Endodermal cell (in vitro differentiated cells): ENCODE results near the gene ADIPOQ. TPM values are rescaled to one million over a fixed set of nuclear protein-coding genes. Genes with fewer than 3 reads are reported as not detected.
A peak's percentile ranks its signal among the peaks of the same experiment; 100 is the strongest.

Experiments
- DNase-seq: peaks from one replicate; pipeline ENCODE4 v3.0.0-alpha.2; 2017
- H3K27ac ChIP-seq: 2 replicates; pipeline ENCODE4 v1.5.1; 2013; ENCODE audit warnings: mild to moderate bottlenecking, low read depth, low read length, moderate library complexity
- H3K27me3 ChIP-seq: 2 replicates; pipeline ENCODE4 v1.6.1; 2013; ENCODE audit warnings: mild to moderate bottlenecking, low read length, moderate library complexity; ENCODE audit not compliant: insufficient read depth, control insufficient read depth, poor library complexity, severe bottlenecking
- H3K36me3 ChIP-seq: 2 replicates; pipeline ENCODE4 v1.7.0; 2013; ENCODE audit warnings: mild to moderate bottlenecking, low read length, moderate library complexity; ENCODE audit not compliant: control insufficient read depth, insufficient read depth
- H3K4me1 ChIP-seq: one replicate; pipeline ENCODE4 v1.7.0; 2013; ENCODE audit warnings: low read length; ENCODE audit not compliant: control insufficient read depth, insufficient read depth
- H3K4me3 ChIP-seq: 2 replicates; pipeline ENCODE4 v1.5.1; 2013; ENCODE audit warnings: mild to moderate bottlenecking, low read length, moderate library complexity
- H3K9ac ChIP-seq: 2 replicates; pipeline ENCODE4 v1.6.1; 2013; ENCODE audit warnings: mild to moderate bottlenecking, low read length, moderate library complexity; ENCODE audit not compliant: poor library complexity, severe bottlenecking; ENCODE audit errors: extremely low read depth
- H3K9me3 ChIP-seq: 2 replicates; pipeline ENCODE4 v1.6.1; 2013; ENCODE audit warnings: mild to moderate bottlenecking, low read length, moderate library complexity; ENCODE audit not compliant: control insufficient read depth
- H3K27ac Mint-ChIP-seq: 2 replicates; pipeline ENCODE4 v1.8.0; 2020; ENCODE audit warnings: mixed read lengths
- H3K27me3 Mint-ChIP-seq: 2 replicates; pipeline ENCODE4 v1.8.0; 2021; ENCODE audit warnings: mild to moderate bottlenecking, mixed read lengths; ENCODE audit not compliant: insufficient read depth
- H3K36me3 Mint-ChIP-seq: 2 replicates; pipeline ENCODE4 v1.8.0; 2020; ENCODE audit warnings: low read depth, mixed read lengths
- H3K4me1 Mint-ChIP-seq: 2 replicates; pipeline ENCODE4 v1.8.0; 2020; ENCODE audit warnings: mixed read lengths
- H3K4me3 Mint-ChIP-seq: 2 replicates; pipeline ENCODE4 v1.8.0; 2020; ENCODE audit warnings: mild to moderate bottlenecking, moderate library complexity, mixed read lengths
- H3K9me3 Mint-ChIP-seq: 2 replicates; pipeline ENCODE4 v1.8.0; 2020; ENCODE audit warnings: mild to moderate bottlenecking, mixed read lengths
- CTCF ChIP-seq: fragments of 200-600 bp; sonication (generic); conservative IDR thresholded peaks from 2 replicates; pipeline ENCODE4 v1.5.0; 2021; ENCODE audit warnings: antibody characterized with exemption, mild to moderate bottlenecking
- WGBS, 2 experiments: methylation state at CpG; one replicate each; pipeline versions ENCODE4 v1.1.5 to v1.1.7; 2013; ENCODE audit warnings: missing lambda C conversion rate in 2 of 2, mixed read lengths in 1 of 2; ENCODE audit not compliant: insufficient coverage in 1 of 2, insufficient read length in 1 of 2; 5-methylcytosine and 5-hydroxymethylcytosine counted together
- long read RNA-seq, 4 experiments: library from polyadenylated mRNA in 2 of 4; library from RNA in 1 of 4; library from capped mRNA in 1 of 4; stranded (forward) in 3 of 4; unstranded in 1 of 4; transcript quantifications; one replicate each; pipeline ENCODE4 v2.0.0, GENCODE V29; 2020 to 2021; ENCODE audit warnings: inconsistent platforms in 1 of 4
- polyA plus RNA-seq, 2 experiments: library from polyadenylated mRNA; stranded (reverse); fragments of 50-300 nt; gene quantifications; one replicate each; pipeline ENCODE4 v1.2.3, GENCODE V29; 2013
- total RNA-seq, 2 donors: library from RNA; stranded (reverse); fragmentation: NEBNext Ultra II Directional in 1 of 2; extraction: Animal tissue kit (Norgen Biotek cat#: 25700) in 1 of 2; gene quantifications; 2 replicates in 1 of 2; 3 replicates in 1 of 2; pipeline ENCODE4 v1.2.1, GENCODE V29; 2021

The ADIPOQ gene
- total RNA-seq = not detected
- polyA plus RNA-seq (2013, experiment 1 of 2) = not detected
- not detected for polyA plus RNA-seq (2013, experiment 2 of 2)
- long read RNA-seq, experiment 1 = 0 reads
- long read RNA-seq, experiment 2, partial matches to known transcripts = 0 of 1 reads
- long read RNA-seq, experiment 2, other reads (novel, unspliced or antisense) = 1 of 1 reads
- long read RNA-seq, experiment 3 = 0 reads
- long read RNA-seq, experiment 4 = 0 reads

- Histone ChIP-seq H3K4me1 (no peaks in the 10 kb centered on the region), H3K27me3 (no peaks in the 10 kb centered on the region), H3K36me3 (no peaks in the 10 kb centered on the region), H3K9me3 (no peaks in the 10 kb centered on the region), H3K4me3 (no peak within 1 kb of the TSS), H3K27ac (no peak within 1 kb of the TSS), H3K9ac (no peak within 1 kb of the TSS)
- no peak for TF ChIP-seq CTCF
- DNase-seq = peak; percentile 40
- H3K27me3 Mint-ChIP-seq = peaks cover 5% of the 10 kb centered on the region
- no peaks in the 10 kb centered on the region for H3K9me3 Mint-ChIP-seq
- H3K36me3 Mint-ChIP-seq = no peaks in the 10 kb centered on the region
- H3K4me3 Mint-ChIP-seq = no peak within 1 kb of the TSS
- H3K27ac Mint-ChIP-seq = no peak within 1 kb of the TSS
- WGBS, 2 experiments = 83 to 88% methylated on average over 4 to 7 of the region's 7 CpGs
- H3K4me1 Mint-ChIP-seq = peaks cover 8% of the 10 kb centered on the region
Observed at GRCh38 chr3:186842426-186843038, at the start of gene ADIPOQ. TSS of gene ADIPOQ (plus strand) at chr3:186842710. CDS start at chr3:186853059, 10,349 bp downstream.

GRCh38 chr3:186798239-186798874, 44.2 kb upstream of the ADIPOQ start:
- no peak overlapping the region for H3K4me3 ChIP-seq
- TF ChIP-seq CTCF = no peak
- no peaks in the 10 kb centered on the region for H3K27me3 ChIP-seq
- no peaks in the 10 kb centered on the region for H3K9me3 ChIP-seq
- H3K4me1 ChIP-seq = no peaks in the 10 kb centered on the region
- H3K4me3 Mint-ChIP-seq = no peak overlapping the region
- H3K27ac ChIP-seq = no peak overlapping the region
- H3K36me3 Mint-ChIP-seq = peaks cover 67% of the 10 kb centered on the region
- H3K9me3 Mint-ChIP-seq = no peaks in the 10 kb centered on the region
- peak; percentile 22 for DNase-seq
- H3K36me3 ChIP-seq = peaks cover 88% of the 10 kb centered on the region
- H3K27me3 Mint-ChIP-seq = no peaks in the 10 kb centered on the region
- H3K27ac Mint-ChIP-seq = no peak overlapping the region
- WGBS, 2 experiments = 94 to 96% methylated on average over 3 of the region's 3 CpGs
- no peak overlapping the region for H3K9ac ChIP-seq
- H3K4me1 Mint-ChIP-seq = no peaks in the 10 kb centered on the region

- H3K27me3 ChIP-seq = no peaks in the 10 kb centered on the region
- no peak overlapping the region for H3K27ac Mint-ChIP-seq
- H3K9me3 ChIP-seq = no peaks in the 10 kb centered on the region
- no peaks in the 10 kb centered on the region for H3K4me1 Mint-ChIP-seq
- H3K27ac ChIP-seq = no peak overlapping the region
- H3K27me3 Mint-ChIP-seq = no peaks in the 10 kb centered on the region
- peaks cover 85% of the 10 kb centered on the region for H3K36me3 ChIP-seq
- H3K36me3 Mint-ChIP-seq = peaks cover 66% of the 10 kb centered on the region
- no peak for DNase-seq
- no peaks in the 10 kb centered on the region for H3K4me1 ChIP-seq
- no peak for TF ChIP-seq CTCF
- no peak overlapping the region for H3K4me3 ChIP-seq
- no peak overlapping the region for H3K4me3 Mint-ChIP-seq
- H3K9me3 Mint-ChIP-seq = no peaks in the 10 kb centered on the region
- H3K9ac ChIP-seq = no peak overlapping the region
- 100% methylated on average over 1 of the region's 1 CpG; no CpG with 5 or more reads in 1 of the 2 experiments for WGBS, 2 experiments
Observed at GRCh38 chr3:186800285-186800684, 42.2 kb upstream of the ADIPOQ start.
